HepG2 (cell line): ENCODE data around the gene ITIH2. TPM values are rescaled to one million over a fixed set of nuclear protein-coding genes. Genes with fewer than 3 reads are reported as not detected.
A peak's percentile ranks its signal among the peaks of the same experiment; 100 is the strongest.

Source experiments
- ATAC-seq: fragments of 200-7000 bp; cut with Tn5 transposase; 3 replicates; pipeline ENCODE4 v1.9.1; 2020; ENCODE audit warnings: mild to moderate bottlenecking, moderate library complexity
- BruUV-seq: library from RNA; stranded (reverse); fragments of 400-500 nt; replicated peaks from 2 replicates; lab custom pipeline; 2021; lab: Mats Ljungman, UMichigan
- CTCF ChIA-PET: fragments of 300-600 bp; formaldehyde crosslinking; extraction: SDS; loops from one replicate; lab custom pipeline; 2021; ENCODE audit warnings: low total read pairs, inconsistent platforms, low intra/inter-chr PET ratio; lab: Yijun Ruan, JAX
- POLR2A ChIA-PET: fragments of 350-600 bp; sonication (Branson Sonifier 250); formaldehyde crosslinking; loops from one replicate; lab custom pipeline; 2020; ENCODE audit warnings: antibody characterized with exemption, inconsistent platforms; lab: Yijun Ruan, JAX
- DNase-seq: peaks from one replicate; pipeline ENCODE4 v3.0.0-alpha.2; 2015; ENCODE audit warnings: low spot score
- FAIRE-seq: peaks from 3 replicates; lab custom pipeline; 2011; peaks lifted over from hg19 to GRCh38; lab: Jason Lieb, UNC
- H2AFZ ChIP-seq: one replicate; pipeline ENCODE4 v1.6.1; 2011; ENCODE audit warnings: low read length, inconsistent platforms
- H3K27ac ChIP-seq: fragments of 300-600 bp; 3 replicates; pipeline ENCODE4 v1.8.0; 2011; ENCODE audit warnings: mixed run types, mild to moderate bottlenecking, mixed read lengths, low read length, inconsistent platforms; ENCODE audit not compliant: insufficient read depth; ENCODE audit errors: extremely low read length
- H3K27me3 ChIP-seq, 2 experiments: fragments of 200-600 bp in 1 of 2; 2 replicates in 1 of 2; 3 replicates in 1 of 2; pipeline versions ENCODE4 v1.6.0 to v1.8.0; 2011; ENCODE audit warnings: low read length in 2 of 2, mild to moderate bottlenecking in 2 of 2, moderate library complexity in 2 of 2, inconsistent platforms in 1 of 2; ENCODE audit not compliant: insufficient read depth in 2 of 2, control insufficient read depth in 1 of 2
- H3K36me3 ChIP-seq, 2 experiments: fragments of 200-600 bp in 1 of 2; replicated peaks in 1 of 2; 2 replicates in 1 of 2; 3 replicates in 1 of 2; pipeline versions ENCODE4 v1.5.1 to v1.8.0; 2011; ENCODE audit warnings: low read length in 2 of 2, inconsistent platforms in 1 of 2; ENCODE audit not compliant: insufficient read depth in 2 of 2, control insufficient read depth in 1 of 2
- H3K4me1 ChIP-seq: 2 replicates; pipeline ENCODE4 v1.5.1; 2012; ENCODE audit warnings: low read length, inconsistent platforms; ENCODE audit not compliant: insufficient read depth
- H3K4me2 ChIP-seq: 2 replicates; pipeline ENCODE4 v1.6.0; 2011; ENCODE audit warnings: low read depth, low read length, inconsistent platforms
- H3K4me3 ChIP-seq, 3 experiments: fragments of 200-600 bp in 1 of 3; sonication (generic), shearing (Covaris generic) in 1 of 3; replicated peaks in 1 of 3; 2 replicates each; pipeline ENCODE4 v1.5.1; 2011 to 2016; ENCODE audit warnings: low read length in 3 of 3, inconsistent platforms in 2 of 3, low read depth in 2 of 3, mild to moderate bottlenecking in 2 of 3, control low read depth in 1 of 3, mixed read lengths in 1 of 3; ENCODE audit not compliant: insufficient read depth in 1 of 3
- H3K79me2 ChIP-seq: one replicate; pipeline ENCODE4 v1.6.1; 2011; ENCODE audit warnings: low read length, inconsistent platforms; ENCODE audit not compliant: insufficient read depth
- H3K9ac ChIP-seq: 2 replicates; pipeline ENCODE4 v1.6.0; 2011; ENCODE audit warnings: mild to moderate bottlenecking, low read depth, low read length, inconsistent platforms; ENCODE audit not compliant: insufficient read depth
- H3K9me3 ChIP-seq: 2 replicates; pipeline ENCODE4 v1.5.1; 2012; ENCODE audit warnings: mild to moderate bottlenecking, low read length
- H4K20me1 ChIP-seq: 2 replicates; pipeline ENCODE4 v1.6.0; 2011; ENCODE audit warnings: inconsistent platforms, mild to moderate bottlenecking, low read length, moderate library complexity; ENCODE audit not compliant: insufficient read depth
- AKNA ChIP-seq: sonication (generic); formaldehyde crosslinking; IDR thresholded peaks from 2 replicates; pipeline ENCODE4 v1.4.0; 2020; ENCODE audit warnings: missing genetic modification reagents, borderline replicate concordance
- HHEX ChIP-seq: IDR thresholded peaks from 2 replicates; pipeline ENCODE4 v1.6.1; 2016; ENCODE audit warnings: control low read depth
- HOMEZ ChIP-seq: IDR thresholded peaks from 2 replicates; pipeline ENCODE4 v1.6.1; 2016; ENCODE audit warnings: low read depth
- SP4 ChIP-seq: sonication (generic); formaldehyde crosslinking; IDR thresholded peaks from 2 replicates; pipeline ENCODE4 v1.8.1; 2023; ENCODE audit warnings: mild to moderate bottlenecking, missing genetic modification reagents
- SRF ChIP-seq: IDR thresholded peaks from 2 replicates; pipeline ENCODE4 v1.6.1; 2011; ENCODE audit warnings: mild to moderate bottlenecking, low read depth, low read length, moderate library complexity
- TOPORS ChIP-seq: sonication (generic); formaldehyde crosslinking; IDR thresholded peaks from 2 replicates; pipeline ENCODE4 v1.8.0; 2023; ENCODE audit warnings: mild to moderate bottlenecking, missing genetic modification reagents
- ZMYM3 ChIP-seq: sonication (generic); formaldehyde crosslinking; IDR thresholded peaks from 2 replicates; pipeline ENCODE4 v1.5.1; 2020; ENCODE audit warnings: mild to moderate bottlenecking, missing genetic modification reagents
- ZNF30 ChIP-seq: sonication (generic); formaldehyde crosslinking; IDR thresholded peaks from 2 replicates; pipeline ENCODE4 v1.5.0; 2020; ENCODE audit warnings: mild to moderate bottlenecking, missing genetic modification reagents
- WGBS: methylation state at CpG from one replicate; pipeline ENCODE4 v1.1.6; 2017; ENCODE audit warnings: low lambda C conversion rate; 5-methylcytosine and 5-hydroxymethylcytosine counted together
- in situ Hi-C: cut with HindIII; loops from 2 replicates; pipeline ENCODE4 v1.10.0; 2017; ENCODE audit warnings: low pct_unique_long_range_greater_than_20kb; ENCODE audit not compliant: extremely low pct_ligation_motif_present
- intact Hi-C: fragments of 100-400 bp; cut with micrococcal nuclease; formaldehyde crosslinking; loops from one replicate; pipeline ENCODE4 v1.10.0; 2022; ENCODE audit not compliant: unreplicated experiment
- polyA plus RNA-seq, 8 experiments: library from polyadenylated mRNA; depleted of rRNA in 3 of 8; stranded (reverse) in 7 of 8; unstranded in 1 of 8; fragments of >200 nt; fragmentation: Illumina TruSeq in 4 of 8; extraction: Trizol in 4 of 8; gene quantifications; 2 replicates each; pipeline versions ENCODE4 v1.2.1 to v1.2.3, GENCODE V29; 2011 to 2016; ENCODE audit warnings: low read depth in 4 of 8, missing spikeins in 1 of 8, mixed read lengths in 1 of 8; ENCODE audit not compliant: insufficient read depth in 1 of 8
- total RNA-seq, 5 experiments: library from RNA; depleted of rRNA; stranded (reverse); fragments of >200 nt; fragmentation: Illumina TruSeq; extraction: Trizol; gene quantifications; 2 replicates each; pipeline ENCODE4 v1.2.3, GENCODE V29; 2016; ENCODE audit warnings: low read depth in 1 of 5
- TF ChIP-seq, protein P1 (sequence below): sonication (generic); formaldehyde crosslinking; IDR thresholded peaks from 2 replicates; pipeline ENCODE4 v1.8.0; 2022; ENCODE audit warnings: mild to moderate bottlenecking, missing genetic modification reagents
- TF ChIP-seq, protein P2 (sequence below): sonication (generic); formaldehyde crosslinking; IDR thresholded peaks from 2 replicates; pipeline ENCODE4 v1.5.0; 2020; ENCODE audit warnings: mild to moderate bottlenecking, missing genetic modification reagents, borderline replicate concordance
- TF ChIP-seq, protein P3 (sequence below): IDR thresholded peaks from 2 replicates; pipeline ENCODE4 v1.6.1; 2016; ENCODE audit warnings: low read depth, borderline replicate concordance

Gene ITIH2
- total and polyA plus RNA-seq, 2 of the 13 experiments (the other 11 are each of a cell fraction or from before 2014, with no cell fraction given), result 1,197 to 1,427 TPM

DNA sequence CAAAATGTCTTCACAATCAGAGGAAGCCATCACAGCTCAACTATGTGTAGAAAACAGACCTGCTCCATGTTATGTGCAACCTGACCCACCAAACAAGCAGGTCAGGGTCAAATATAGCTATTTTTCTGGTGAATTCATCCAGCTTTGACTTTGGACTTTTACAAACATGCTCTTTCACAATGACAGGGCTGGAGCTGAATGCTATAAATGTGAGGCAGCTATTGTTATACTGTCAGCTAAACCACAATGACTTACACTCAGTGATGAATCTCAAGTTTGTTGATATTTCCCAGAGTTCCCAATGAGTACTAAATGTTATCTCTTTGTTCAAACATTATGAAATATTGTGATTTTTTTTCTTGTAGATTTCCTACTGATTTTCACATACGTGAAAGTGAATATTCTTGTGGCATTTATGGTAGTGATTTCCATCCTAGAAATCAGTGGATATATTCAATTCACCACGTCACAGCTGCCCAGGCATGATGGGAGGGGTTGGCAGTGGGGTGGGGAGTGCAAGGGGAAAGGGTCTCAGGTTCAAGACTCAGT, 2.5 kb upstream of the ITIH2 start (continued):
- TF ChIP-seq HOMEZ (CRISPR knock-in tag) (peak; percentile 97), SP4 (CRISPR knock-in tag) (no peak), HHEX (CRISPR knock-in tag) (peak; percentile 64; the same call in 1 of the 2 replicates), ZNF30 (no peak)
- TF ChIP-seq, all 625 proteins: peak for 184

GRCh38 chr10:7701158-7701742, 1.9 kb upstream of the ITIH2 start:
- 37% methylated on average over 8 of the region's 8 CpGs for WGBS
- TF ChIP-seq, protein P1, sequence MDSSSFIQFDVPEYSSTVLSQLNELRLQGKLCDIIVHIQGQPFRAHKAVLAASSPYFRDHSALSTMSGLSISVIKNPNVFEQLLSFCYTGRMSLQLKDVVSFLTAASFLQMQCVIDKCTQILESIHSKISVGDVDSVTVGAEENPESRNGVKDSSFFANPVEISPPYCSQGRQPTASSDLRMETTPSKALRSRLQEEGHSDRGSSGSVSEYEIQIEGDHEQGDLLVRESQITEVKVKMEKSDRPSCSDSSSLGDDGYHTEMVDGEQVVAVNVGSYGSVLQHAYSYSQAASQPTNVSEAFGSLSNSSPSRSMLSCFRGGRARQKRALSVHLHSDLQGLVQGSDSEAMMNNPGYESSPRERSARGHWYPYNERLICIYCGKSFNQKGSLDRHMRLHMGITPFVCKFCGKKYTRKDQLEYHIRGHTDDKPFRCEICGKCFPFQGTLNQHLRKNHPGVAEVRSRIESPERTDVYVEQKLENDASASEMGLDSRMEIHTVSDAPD (CRISPR knock-in tag), result no peak
- no peak for TF ChIP-seq TOPORS (CRISPR knock-in tag)
- TF ChIP-seq SRF, result no peak
- peak; percentile 49 for TF ChIP-seq ZMYM3
- TF ChIP-seq, protein P2, sequence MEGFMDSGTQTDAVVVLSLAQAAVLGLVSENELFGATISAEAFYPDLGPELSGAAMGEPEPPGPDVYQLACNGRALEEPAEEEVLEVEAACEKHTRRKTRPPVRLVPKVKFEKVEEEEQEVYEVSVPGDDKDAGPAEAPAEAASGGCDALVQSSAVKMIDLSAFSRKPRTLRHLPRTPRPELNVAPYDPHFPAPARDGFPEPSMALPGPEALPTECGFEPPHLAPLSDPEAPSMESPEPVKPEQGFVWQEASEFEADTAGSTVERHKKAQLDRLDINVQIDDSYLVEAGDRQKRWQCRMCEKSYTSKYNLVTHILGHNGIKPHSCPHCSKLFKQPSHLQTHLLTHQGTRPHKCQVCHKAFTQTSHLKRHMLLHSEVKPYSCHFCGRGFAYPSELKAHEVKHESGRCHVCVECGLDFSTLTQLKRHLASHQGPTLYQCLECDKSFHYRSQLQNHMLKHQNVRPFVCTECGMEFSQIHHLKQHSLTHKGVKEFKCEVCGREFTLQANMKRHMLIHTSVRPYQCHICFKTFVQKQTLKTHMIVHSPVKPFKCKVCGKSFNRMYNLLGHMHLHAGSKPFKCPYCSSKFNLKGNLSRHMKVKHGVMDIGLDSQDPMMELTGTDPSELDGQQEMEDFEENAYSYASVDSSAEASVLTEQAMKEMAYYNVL (CRISPR knock-in tag), result no peak
- no peak for TF ChIP-seq AKNA (CRISPR knock-in tag)
- TF ChIP-seq, protein P3, sequence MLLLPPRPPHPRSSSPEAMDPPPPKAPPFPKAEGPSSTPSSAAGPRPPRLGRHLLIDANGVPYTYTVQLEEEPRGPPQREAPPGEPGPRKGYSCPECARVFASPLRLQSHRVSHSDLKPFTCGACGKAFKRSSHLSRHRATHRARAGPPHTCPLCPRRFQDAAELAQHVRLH, result no peak

More at GRCh38 chr10:7701158-7701742, 1.9 kb upstream of the ITIH2 start:
- in situ Hi-C loops, result no loop called here
- peak overlapping the region; percentile 66 for H3K4me2 ChIP-seq
- H4K20me1 ChIP-seq, result no peaks in the 10 kb centered on the region
- ATAC-seq (no peak), FAIRE-seq (no peak), DNase-seq (no peak)
- H3K9me3 ChIP-seq, result no peaks in the 10 kb centered on the region
- CTCF ChIA-PET, result interaction anchor here (1.1 kb wide), 1 partner anchor 14 kb away, joined by 3 read pairs; no protein-coding TSS in a partner anchor
- peak overlapping the region in 1 of 3 experiments; percentile 19; a peak in 1 of 6 replicates for H3K4me3 ChIP-seq
- no TSS peak for BruUV-seq
- H2AFZ ChIP-seq, result no peak overlapping the region
- peaks cover 0 to 7% of the 10 kb centered on the region in 2 experiments; a peak in 2 of 5 replicates for H3K36me3 ChIP-seq
- H3K4me1 ChIP-seq, result peaks cover 78% of the 10 kb centered on the region
- peaks cover 40% of the 10 kb centered on the region for H3K79me2 ChIP-seq
- H3K27me3 ChIP-seq, result no peaks in the 10 kb centered on the region
- intact Hi-C loops, result loop anchor here (2.0 to 10.0 kb wide), 2 partner anchors 94 to 168 kb away; no protein-coding TSS in a partner anchor
- H3K9ac ChIP-seq, result peak overlapping the region; percentile 77
- peak overlapping the region; percentile 98 for H3K27ac ChIP-seq
- POLR2A ChIA-PET, result interaction anchor here (0.6 to 10.9 kb wide), 17 partner anchors 7 to 185 kb away, joined by 3 to 359 read pairs (median 8); partner anchors contain the start of genes ATP5F1C, ITIH5 and KIN
